CD4-positive, alpha-beta T cell treated with Interleukin-6 for 4 hours (primary cell): ENCODE data around the gene MCU.
"Not testable (repeated sequence)": the region's sequence is repeated elsewhere in the genome, so short reads cannot be mapped to it uniquely, and the experiment has no call there.

Experiments used
- DNase-seq: peaks from one replicate; pipeline ENCODE4 v3.0.0-alpha.2; 2020; ENCODE audit warnings: mixed read lengths

The MCU gene

DNA sequence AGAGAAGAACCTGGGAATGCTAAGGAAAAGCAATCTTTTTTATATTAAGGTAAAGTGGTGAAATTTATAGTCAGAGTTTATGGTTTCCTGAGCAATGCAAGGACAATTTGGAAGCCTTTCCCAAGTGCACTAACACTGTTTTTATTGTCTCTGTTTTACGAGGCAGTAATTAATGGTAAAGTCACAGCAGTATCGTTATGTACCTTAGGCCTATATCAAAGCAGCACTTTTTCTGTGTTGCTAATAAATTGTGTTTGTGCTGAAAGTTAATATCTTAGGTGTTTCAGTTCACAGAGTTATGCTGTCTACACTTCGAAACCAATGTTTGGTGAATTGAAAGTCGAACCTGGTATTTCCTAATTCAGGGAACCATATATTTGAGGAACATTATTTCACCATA, 220.8 kb downstream of the MCU start:
- no peak for DNase-seq

DNA sequence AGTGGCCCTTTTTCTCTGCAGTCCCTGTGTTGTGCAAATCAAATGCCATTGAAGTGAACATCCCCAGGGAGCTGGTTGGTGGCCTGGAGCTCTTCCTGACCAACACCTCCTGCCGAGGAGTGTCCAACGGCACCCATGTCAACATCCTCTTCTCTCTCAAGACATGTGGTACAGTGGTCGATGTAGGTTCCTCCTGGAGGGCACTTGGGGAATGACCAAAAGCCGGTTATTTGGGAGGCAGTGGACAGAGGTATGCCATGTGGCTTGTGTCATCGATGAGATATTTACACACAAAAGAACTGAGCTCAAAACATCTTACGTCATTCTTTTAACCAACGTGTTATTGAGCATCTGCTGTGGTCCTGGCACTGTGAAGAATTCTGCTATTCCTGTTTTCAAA, 221.3 kb downstream of the MCU start:
- no peak for DNase-seq

GRCh38 chr10:72917201-72917600, 225.3 kb downstream of the MCU start:
- not testable (repeated sequence) for DNase-seq

GRCh38 chr10:72917803-72918332, 225.9 kb downstream of the MCU start:
- DNase-seq: not testable (repeated sequence)

GRCh38 chr10:72918352-72918751, 226.4 kb downstream of the MCU start:
- DNase-seq: no peak

GRCh38 chr10:72921147-72921683, 229.3 kb downstream of the MCU start:
- DNase-seq: not testable (repeated sequence)

DNA sequence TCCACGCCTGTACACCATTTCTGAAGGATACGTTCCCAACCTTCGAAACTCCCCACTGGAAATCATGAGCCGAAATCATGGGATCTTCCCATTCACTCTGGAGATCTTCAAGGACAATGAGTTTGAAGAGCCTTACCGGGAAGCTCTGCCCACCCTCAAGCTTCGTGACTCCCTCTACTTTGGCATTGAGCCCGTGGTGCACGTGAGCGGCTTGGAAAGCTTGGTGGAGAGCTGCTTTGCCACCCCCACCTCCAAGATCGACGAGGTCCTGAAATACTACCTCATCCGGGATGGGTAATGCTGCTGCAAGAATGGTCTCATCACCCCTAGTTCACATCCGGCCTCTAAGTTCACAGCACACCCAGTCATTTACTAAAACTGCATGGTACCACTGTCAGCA, 232.4 kb downstream of the MCU start:
- no peak for DNase-seq

DNA sequence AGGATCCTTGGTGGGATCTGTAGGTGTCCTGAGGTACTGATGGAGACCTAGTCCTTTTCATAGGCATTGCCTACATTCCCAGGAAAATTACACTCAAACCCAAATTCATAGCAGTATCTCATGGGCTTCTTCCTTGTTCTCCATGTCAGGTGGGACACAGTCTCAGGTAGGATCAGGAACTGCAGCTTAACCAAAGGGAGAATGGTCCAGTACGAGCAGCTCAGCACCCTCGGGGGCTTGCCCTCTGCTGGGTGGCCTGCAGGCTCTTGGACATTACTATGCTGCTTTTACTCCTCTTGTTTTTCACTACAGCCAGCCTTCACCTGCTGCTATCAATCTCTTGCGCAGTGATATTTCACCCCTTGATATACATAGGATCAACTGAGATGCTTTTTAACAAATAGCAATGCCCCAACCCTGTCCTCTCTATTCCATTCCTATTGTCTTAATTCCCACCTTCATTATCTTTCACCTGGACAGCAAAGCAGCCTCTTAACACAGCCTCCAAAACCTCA, 234.1 kb downstream of the MCU start:
- DNase-seq: no peak

DNA sequence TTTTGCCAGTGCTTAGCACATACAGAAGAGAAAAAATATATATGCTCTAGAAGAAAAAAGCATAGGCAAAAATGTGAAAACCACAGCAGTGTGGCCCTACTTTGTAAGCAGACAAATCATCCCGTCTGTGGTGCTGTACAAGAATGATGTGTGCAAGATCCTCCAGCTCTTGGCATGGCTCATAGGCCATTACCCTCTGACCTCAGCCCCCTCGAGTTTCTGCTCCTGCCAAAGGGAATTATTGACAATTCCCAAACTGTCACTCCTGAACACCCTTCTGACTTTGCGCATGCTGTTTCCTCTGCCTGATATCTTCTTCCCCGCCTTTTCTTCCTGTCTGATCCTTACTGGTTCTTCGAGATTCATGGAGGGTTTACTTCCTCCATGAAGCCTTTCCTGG, 235.5 kb downstream of the MCU start:
- no peak for DNase-seq

DNA sequence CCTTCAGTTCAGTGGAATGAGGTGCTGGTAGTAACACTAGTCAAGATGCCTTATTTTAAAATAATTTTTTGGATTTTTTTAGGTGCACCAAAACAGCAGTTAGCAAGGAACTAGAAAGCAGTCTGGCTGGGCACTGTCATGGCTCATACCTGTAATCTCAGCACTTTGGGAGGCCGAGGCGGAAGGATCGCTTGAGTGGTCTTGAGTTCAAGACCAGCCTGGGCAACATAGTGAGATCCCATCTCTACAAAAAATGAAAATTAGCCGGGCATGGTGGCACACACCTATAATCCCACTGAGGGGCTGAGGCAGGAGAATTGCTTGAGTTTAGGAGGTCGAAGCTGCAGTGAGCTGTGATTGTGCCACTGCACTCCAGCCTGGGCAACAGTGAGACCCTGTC, 236.9 kb downstream of the MCU start:
- DNase-seq: no peak

DNA sequence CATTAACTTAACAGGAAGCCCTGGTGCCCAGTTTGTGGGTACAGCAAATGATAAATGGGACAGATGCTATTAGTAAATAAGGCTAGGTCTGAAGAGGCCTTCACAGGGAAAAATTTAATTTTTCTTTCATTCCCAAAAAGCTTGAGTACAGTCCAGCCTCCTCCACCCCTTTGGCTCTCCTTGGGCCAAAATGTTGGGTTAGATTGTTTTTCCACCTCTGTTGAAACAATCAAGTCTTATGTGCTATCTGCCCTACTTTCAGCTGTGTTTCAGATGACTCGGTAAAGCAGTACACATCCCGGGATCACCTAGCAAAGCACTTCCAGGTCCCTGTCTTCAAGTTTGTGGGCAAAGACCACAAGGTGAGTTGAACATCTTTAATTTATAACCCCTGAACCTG, 238.3 kb downstream of the MCU start:
- no peak for DNase-seq

- DNase-seq: no peak
Measured at GRCh38 chr10:72932259-72933015, 240.5 kb downstream of the MCU start.

DNA sequence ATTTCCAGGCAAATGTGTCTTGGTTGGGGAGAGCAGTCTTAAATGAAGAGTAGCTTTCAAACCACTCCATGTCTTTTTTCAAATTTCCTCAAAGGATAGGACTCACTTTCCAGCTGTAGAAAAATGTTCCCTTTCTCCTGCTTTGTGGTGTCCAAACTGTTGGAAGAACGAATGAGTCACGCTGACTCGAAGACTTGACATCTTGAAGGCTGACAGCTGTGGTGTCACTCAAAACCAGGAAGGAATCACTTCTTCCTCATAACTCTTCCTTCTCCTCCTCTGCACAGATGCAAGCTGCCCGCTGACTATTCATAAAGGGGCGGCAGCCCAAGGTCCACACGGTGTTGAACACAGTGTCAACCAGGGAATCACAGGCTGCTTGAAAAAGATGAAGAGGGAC, 243.4 kb downstream of the MCU start:
- no peak for DNase-seq
